GM20000 (cell line): ENCODE results near the gene TRO.

ENCODE experiments used
- DNase-seq: peaks from one replicate; pipeline ENCODE4 v3.0.0; 2012; ENCODE audit warnings: low spot score
- CTCF ChIP-seq: IDR thresholded peaks from 2 replicates; pipeline ENCODE4 v1.5.1; 2012; ENCODE audit warnings: mild to moderate bottlenecking, control low read depth; ENCODE audit errors: extremely low read depth, missing control alignments

The TRO gene

GRCh38 chrX:54922547-54922946 lies 1.9 kb downstream of the TRO start:
- DNase-seq = no peak
- no peak for TF ChIP-seq CTCF

GRCh38 chrX:54923376-54923775 lies 2.8 kb downstream of the TRO start:
- TF ChIP-seq CTCF = no peak
- DNase-seq = no peak

GRCh38 chrX:54926978-54927377 lies 6.4 kb downstream of the TRO start:
- DNase-seq = no peak
- TF ChIP-seq CTCF = no peak

- no peak for TF ChIP-seq CTCF
- no peak for DNase-seq
Measured at GRCh38 chrX:54928876-54929275, 8.3 kb downstream of the TRO start.

- no peak for DNase-seq
- no peak for TF ChIP-seq CTCF
Measured at GRCh38 chrX:54930291-54931049, 9.8 kb downstream of the TRO start.

GRCh38 chrX:54931107-54931506 lies 10.5 kb downstream of the TRO start:
- no peak for DNase-seq
- TF ChIP-seq CTCF = no peak

GRCh38 chrX:54933150-54933826 lies 12.7 kb downstream of the TRO start:
- DNase-seq = no peak

More at GRCh38 chrX:54933150-54933826, 12.7 kb downstream of the TRO start:
- TF ChIP-seq CTCF = no peak
